Stimulated activated CD4-positive, alpha-beta T cell treated with anti-CD3 and anti-CD28 coated beads, Interleukin-4, amount 100 ng/mL, for 48 hours (primary cell): ENCODE measurements around the gene LGALS3BP.
A peak's percentile ranks its signal among the peaks of the same experiment; 100 is the strongest.

Source experiments
- DNase-seq, 2 donors: peaks; one replicate each; pipeline ENCODE4 v3.0.0-alpha.2; 2020; ENCODE audit warnings: low read depth in 2 of 2

LGALS3BP gene

DNA sequence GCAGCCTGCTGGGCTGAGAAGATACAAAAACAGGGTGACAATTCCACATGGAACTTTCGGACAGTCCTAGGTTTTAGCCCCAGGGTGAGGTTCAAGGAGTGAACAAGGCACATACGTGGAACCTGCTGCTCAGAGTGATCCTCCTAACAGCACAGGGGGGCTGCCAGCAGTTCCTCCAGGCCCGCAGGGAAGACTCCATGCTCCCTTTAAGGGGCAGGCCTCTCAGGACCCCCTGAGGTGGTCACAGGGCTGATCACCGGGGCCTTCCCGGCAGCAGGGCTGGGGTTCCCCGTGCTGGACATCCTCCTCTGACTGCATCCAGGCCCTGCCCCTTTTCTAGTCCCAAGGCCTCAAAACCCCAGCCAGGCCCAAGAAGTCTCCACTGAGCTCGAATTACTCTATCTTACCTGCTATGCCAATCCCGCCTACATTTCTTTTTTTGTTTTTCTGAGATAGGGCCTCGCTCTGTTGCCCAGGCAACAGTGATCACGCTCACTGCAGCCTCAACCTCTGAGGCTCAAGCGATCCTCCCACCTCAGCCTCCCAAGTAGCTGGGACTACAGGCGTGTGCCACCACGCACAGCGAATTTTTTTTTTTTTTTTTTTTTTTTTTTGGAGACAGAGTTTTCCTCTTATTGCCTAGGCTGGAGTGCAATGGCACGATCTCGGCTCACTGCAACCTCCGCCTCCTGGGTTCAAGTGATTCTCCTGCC, 19.5 kb upstream of the LGALS3BP start:
- DNase-seq: no peak

DNA sequence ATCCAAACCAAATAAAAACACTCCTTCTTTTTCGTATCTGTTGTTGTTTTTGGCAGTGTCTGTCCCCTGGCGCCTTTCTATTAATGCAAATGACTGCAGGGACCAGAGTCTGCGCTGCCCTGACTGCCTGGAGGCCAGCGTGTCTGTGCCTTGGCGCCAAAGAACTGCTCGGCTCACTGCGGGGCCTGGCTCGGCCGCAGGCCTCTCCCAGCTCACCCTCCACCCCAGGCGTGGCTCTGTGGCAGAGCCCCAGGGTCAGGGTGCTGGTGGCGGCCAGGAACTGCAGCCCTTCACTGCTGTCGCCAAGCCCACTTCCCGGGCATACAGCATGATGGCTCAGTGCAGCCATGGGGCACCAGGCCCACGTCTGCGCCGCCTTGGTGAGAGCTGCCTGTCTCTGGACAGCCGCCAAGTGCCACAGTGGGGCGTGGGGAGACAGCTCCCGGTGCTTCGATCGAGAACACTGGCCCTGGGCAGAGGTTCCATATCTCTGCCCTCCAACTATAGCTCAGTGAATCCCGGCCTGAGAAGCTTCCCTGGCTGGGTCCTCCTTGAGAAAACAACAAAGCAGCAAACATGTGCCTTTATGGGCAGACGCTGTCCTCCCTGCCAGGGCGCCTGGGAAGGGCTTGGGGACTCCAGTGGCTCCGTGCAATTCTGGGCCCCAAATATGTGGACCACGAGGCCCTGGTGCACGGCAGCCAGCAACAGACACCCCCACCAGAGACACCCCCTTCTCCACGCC, 18.8 kb upstream of the LGALS3BP start:
- DNase-seq: no peak

DNA sequence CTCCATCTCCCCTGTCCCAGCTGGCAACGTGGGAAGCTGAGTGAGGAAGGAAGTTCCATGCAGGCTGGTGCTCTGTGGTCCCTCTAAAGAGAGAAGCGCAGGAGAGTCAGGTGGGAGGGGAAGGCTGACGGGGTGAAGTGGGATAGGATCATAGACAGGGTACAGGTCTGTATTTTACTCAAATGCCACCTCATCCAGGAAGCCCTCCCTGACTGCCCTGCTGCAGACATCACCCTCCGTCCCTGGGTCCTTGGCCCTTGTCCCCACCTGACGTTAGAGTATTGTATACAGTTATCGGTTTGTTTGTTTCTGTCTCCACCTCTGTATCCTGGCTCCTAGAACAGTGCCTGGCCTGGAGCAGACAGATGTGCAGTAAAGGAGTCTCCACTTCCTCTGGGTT, 18.2 kb upstream of the LGALS3BP start:
- no peak for DNase-seq

DNA sequence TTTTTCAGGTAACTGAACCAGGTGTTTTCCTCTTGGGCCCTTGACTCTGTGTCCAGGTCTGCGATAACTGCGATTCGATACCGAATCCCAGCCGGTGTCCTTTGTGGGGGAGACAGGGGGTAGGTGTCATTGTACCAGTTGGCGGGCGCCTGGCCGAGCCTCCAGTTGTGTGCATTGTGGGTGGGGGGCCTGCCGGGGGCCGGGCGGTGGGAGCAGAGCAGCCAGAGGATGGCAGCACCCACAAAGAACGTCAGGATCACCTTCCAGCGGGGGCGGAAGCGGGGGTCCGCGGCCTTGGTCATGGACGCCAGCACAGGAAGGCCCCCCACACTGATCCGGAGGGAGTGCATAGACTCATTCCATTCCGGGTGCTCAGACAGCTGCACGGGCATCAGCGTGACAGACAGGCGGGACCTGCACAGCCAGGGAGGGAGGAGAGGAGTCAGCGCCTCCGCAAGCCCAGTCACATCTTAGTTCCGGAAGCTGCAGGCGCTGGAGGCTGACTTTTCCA, 17.6 kb upstream of the LGALS3BP start:
- no peak for DNase-seq

DNA sequence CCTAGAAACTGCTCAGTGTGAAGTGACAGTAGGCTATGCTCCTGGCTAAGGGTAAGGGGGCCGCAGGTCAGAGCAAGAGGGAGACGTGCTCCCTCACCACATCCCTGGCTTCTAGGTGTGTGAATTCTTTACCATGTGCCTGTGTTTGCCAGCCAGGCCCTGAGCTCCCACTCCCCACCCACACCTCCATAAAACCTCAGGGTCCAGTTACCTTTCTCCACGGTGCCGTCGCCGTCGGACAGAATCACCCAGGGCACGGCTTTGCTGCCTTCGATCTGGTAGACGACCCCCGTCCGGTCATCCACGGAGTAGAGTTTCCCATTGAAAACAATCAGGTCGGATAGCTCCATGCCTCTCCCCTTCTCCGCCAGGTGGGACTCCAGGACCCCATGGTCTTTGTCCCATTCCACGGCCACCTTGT, 17.1 kb upstream of the LGALS3BP start:
- DNase-seq: no peak

DNA sequence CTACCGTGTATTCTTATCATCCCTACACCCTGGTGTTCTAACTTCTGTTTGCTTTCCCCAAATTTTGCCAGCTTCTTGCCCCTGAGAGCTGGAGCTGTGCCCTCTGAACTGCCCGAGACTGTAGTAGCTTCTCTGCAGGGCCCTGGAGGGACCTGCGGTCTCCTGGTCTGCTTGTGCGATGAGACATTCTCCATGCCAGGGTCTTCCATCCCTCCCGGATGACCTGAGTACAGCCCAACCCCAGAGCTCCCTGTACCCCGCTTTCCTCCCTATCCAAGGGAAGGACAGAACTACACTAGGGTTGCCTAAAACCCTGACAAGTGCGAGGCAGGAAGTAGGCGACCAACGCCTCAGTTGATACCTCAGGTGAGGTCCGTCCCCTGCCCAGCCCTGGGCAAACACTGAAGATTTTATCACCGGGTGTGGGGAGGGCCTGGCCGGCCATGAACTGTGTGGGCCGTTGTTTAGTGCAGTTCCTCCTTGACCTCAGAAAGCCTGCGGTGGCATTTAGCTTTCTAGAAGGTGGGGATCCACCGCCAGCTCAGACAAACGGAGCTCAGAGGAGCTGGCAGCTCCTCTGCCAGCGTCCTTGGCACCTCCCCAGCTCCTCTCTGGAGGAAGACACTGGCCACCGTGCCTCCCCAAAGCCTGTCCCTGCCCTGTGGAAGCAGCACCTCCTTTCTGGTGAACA, 16.2 kb upstream of the LGALS3BP start:
- no peak for DNase-seq

DNA sequence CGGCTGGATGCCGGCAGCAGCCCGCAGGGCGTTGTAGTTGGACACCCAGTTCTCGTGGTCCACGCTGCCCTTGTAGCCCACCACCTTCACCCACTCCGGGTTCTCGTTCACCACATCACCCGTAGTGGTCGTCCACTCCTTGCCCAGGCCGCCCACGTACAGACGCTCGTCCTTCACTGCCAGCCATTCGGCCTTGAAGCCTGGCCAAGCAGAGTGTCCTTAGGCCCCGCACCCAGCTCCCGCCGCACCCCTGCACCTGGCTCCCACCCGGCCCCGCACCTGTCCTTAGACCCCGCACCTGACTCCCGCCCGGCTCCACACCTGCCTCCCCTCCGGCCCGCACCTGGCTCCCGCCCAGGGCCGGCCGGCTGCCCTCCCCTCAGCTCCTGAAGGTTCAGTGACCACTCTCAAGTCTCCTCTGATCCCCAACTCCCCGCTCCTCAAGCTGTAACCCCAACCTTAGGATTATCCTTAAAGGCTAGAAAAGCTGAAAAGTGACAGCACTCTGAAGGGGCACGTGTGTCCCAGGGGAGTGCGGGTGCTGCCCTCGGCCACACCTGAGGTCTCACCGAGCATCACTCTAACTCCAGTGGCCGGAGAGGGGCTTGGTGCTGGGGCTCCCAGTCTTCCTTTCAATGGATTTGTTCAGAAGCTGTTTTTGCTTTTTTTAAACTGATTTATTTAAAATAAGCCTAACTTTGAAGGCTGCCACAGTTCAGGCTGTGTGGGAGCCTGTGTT, 15.5 kb upstream of the LGALS3BP start:
- no peak for DNase-seq

DNA sequence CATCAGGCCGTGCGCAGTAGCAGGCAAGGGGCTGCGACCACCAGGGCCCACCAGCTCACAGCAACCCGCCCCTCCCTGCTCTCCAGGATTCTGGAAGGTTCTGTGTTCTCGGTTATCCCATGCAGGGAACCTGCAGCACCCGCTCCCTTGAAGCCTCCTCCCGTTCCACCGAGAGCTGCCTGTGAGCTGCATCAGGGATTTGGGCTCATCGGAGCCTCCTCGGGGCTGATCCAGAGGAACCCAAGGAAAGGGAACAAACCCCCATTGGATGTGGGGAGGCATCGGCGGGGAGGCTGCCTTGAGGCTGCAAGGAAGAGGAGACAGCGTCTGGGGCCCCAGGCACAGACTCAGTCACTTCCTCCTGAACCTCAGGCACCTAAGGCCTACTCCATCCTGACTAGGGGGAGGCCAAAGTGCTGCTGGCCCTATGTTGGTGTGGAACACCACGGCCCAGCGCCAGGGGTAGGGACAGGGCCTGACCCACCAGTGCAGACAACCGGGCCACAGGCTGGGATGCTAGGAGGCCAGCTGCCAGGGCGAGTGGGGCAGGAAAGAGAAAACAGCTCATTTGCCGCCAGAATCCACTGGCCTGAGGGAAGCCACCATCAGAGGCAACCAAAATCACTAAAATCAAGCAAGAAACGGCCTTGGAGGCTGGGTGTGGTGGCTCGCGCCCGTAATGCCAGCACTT, 14.4 kb upstream of the LGALS3BP start:
- DNase-seq: no peak

DNA sequence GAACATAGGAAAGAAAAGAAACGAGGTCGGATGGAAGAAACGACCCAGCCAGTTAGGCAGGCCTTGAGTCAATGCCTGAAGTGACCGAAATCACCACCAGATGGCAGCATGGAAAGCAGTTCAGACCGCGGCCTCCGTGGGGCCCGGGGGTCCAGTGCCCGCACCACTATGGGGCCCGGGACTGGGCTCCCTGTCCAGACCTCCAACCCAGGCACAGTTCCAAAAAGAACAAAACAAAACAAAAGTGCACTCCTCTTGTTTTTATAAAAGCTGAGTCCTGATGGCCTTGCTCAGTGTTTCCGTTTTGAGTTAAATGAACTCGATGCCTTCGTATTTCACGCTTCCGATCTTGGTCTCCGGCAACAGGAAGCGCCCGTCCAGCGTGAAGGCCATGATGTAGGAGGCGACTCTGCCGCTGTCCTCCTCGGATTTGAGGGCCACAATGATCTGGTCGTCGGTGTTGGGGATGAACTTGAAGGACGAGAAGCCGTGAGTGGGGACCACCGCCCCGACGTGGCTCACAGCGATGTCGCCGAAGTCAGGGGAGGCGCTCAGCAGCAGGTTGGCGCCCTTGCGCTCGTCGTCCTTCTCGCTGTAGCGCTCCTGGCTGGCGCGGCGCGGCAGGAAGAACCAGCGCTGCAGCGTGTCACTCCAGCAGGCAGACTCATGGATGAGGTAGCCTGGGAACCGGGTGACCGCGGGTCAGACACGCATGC, 13.7 kb upstream of the LGALS3BP start:
- peak; percentile 49 to 52 for DNase-seq

DNA sequence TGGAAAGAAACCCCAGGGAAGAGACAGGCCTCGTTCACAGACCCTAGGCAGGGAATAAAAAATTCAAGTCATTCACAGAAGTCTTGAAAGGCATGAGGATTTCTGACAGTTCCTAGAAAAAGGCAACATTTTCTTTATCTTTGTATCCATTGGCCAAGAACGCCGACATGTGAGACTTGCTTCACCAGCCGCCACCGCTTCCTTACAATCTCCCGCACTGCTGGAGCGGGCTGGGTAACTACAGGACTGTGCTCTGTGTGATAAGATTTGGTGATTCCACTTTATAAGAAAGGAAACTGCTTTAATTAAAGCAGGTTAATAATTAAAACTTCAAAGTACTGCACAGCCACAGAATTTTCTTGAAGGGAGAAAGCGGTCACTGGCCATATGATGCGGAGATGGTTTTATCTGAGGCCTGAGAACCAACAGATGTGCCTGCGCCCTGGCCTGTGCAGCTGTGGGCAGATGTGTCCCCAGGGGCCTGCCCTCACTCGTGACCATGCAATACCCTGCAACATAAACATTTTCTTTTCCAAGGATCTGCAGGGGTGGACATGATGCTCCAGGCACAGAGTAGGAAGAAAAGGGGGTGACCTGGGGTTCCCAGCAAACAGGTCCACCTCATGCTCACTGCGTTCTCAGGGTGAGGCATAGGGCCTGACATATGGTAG, 13.0 kb upstream of the LGALS3BP start:
- DNase-seq: no peak

DNA sequence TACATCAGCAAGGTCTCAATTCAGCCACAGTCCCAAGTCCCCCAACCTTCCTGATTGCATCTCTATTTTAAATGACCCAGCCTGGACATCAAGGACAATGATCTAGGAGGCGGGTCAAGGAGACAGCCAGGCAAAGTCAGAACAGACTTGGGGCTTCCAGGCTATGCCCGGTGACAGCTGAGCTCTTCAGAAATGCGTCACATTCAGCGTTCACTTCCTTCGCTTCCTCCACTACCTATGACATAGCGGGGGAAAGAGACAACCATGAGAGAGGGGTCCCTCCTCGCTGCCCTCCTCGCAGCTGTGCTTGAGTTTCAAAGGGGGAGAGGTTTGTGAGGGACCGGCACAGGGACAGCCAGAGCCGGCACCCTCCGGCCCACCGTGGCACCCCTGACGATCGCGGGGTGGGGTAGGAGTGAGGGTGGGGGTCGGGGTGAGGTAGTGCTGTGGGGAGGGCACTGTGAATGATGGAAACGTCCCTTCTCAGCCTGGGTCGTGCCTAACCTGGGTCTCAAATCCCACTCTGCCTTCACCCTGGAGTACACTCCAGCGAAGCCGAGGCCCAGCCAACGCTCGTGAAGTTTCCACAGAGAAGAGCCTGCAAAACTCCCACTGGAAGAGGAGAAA, 12.3 kb upstream of the LGALS3BP start:
- no peak for DNase-seq

DNA sequence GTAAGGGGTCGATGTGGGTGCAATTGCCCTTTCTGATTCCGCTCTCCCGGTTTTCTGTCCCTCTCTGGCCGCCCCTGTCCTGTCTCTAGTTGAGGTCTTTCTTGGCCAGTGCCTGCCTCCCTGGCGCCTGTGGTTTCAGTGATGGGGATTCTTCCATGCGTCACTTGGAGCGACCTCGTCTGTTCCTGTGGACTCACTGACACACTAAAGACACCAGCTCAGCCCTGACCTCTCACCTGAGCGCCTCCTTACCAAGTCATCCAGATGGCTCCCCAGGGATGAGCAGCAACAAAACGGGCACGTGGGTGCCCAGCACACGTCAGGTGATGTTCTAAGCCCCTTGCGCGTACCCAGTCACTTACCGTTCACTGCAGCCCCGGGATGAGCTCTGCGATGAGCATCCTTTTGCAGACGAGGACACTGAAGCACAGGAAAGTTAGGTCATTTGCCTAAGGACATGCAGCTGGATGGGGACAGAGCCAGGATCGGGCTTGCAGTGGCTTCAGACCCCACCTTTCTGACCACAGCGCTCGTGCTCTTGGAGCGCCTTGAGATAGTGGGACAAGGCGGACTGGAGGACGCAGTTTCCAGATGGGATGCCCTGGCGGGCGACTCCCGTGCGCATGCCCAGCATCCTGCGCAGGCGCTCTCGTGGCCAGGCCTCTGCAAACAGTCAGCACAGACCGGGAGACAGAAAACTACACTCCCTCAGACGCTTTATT, 11.5 kb upstream of the LGALS3BP start:
- no peak for DNase-seq

DNA sequence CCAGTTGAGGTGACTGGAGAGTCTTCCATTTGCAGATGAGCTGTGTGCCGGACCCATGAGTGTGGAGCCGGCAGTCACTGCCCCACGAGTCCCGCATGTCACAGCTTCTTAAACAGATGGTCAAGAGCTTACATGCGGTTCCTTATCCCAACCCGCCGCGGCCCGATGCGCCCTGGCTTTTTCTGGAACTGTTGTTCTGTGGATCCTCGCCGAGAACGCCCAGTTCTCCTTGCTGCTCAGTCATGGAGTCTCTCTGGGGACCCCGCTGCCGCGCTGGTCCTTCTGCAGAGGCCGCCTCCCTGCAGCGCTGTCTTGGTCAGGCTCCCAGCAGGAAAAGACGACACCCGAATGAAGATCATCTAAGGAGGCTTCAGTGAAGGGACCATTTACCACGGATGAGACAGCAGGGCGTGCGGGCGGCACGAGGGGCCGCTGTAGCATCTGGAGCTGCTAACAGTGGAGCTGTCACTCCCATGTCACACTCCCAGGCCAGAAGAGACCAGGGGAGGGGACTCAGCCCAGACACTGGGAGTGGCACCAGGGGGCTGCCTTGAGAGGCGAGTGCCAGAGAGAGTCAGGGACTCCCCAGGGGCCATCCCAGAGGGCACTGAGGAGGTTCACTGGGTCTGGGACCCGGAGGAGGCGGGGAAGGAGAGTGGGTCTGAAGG, 10.8 kb upstream of the LGALS3BP start:
- DNase-seq: no peak

DNA sequence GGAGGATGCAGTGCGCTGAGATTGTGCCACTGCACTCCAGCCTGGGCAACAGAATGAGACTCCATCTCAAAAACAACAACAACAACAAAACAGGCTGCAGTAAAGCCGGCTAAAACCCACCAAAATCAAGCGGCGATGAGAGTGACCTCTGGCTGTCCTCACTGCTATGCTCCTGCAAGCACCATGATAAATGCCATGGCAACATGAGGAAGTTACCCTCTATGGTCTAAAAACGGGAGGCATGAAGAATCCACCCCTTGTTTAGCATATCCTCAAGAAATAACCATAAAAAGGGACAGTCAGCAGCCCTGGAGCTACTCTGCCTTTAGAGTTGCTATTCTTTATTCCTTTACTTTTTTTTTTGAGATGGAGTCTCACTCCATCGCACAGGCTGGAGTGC, 8.4 kb upstream of the LGALS3BP start:
- no peak for DNase-seq

DNA sequence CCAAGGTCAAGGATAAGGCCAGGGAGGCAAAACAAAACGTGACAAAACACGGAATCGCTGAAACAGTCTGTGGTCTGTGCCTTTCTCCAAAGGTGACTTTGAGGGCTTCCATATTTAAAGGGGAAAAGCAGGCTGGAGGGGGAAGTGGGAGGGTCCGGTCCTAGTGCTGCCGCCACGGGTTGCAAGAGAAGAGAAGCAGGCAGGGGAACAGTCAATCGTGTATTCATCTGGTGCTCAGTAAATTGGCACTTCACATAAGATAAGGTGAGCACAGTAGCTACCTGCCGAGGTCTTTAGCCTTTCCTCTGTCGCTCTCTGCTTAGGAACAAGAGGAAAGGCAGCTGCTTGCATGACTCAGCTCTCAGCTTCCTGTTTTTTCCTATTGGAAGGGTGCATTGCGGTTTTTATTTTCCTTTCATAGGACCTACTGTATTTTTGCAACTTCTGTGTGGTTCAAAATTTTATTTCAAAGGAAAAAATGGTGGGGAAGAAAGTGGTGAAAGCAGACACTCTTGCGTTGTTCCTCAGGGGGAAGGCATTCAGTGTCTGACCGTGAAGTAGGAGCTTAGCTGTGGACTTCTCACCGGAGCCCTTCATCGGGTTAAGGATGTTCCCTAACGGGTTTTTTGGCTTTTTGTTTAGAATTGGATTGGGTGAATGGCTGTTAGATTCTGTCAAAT, 7.1 kb upstream of the LGALS3BP start:
- DNase-seq: no peak

DNA sequence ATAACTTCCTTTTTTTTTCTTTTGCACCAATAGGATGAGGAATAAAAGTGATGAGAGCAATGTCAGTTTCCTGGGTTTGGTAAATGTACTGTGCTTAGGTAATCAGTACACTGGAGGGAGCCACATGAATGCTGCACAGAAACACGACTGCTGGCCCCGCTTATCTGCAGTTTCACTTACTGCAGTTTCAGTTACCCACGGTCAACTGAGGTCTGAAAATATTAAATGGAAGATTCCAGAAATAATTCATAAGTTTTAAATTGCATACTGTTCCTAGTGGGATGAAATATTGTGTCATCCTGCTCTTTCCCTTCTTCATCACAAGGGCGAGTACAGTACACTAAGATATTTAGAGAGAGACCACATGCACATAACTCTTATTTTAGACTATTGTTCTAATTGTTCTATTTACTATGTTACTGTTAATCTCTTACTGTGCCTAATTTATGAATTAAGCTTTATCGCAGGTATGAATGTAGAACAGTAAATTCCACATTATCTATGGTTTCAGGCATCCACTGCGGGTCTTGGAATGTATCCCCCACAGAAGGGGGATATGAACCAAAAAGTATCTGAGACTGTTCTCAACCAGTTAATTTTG, 6.4 kb upstream of the LGALS3BP start:
- DNase-seq: no peak

DNA sequence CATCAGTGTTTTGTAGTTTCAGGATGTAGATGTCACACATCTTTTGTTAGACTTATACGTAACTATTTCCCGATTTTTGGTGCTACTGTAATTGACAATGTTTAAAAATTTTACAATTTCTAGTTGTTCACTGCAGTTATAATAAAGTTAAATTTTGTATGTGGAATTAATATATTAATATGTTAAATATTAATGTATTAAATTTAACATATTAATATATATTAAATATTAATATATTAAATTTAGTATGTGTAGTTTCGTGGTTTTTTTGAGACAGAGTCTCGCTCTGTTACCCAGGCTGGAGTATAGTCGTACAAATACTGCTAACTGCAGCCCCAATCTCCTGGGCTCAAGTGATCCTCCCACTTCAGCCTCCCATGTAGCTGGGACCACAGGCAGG, 5.7 kb upstream of the LGALS3BP start:
- no peak for DNase-seq
